HCT116 (cell line): ENCODE measurements around the gene CYP1A1. TPM values are rescaled to one million over a fixed set of nuclear protein-coding genes. Genes with fewer than 3 reads are reported as not detected.

Experiments
- ATAC-seq: fragments of 200-7000 bp; cut with Tn5 transposase; 2 replicates; pipeline ENCODE4 v1.9.1; 2020; ENCODE audit warnings: mild to moderate bottlenecking, moderate library complexity
- BruUV-seq: library from RNA; stranded (reverse); fragments of 400-500 nt; replicated peaks from 2 replicates; lab custom pipeline; 2021; lab: Mats Ljungman, UMichigan
- CTCF ChIA-PET: fragments of 300-600 bp; sonication (Branson Sonifier 250); formaldehyde crosslinking; loops from one replicate; lab custom pipeline; 2021; ENCODE audit warnings: antibody characterized with exemption; lab: Charles Lee
- POLR2A ChIA-PET: fragments of 300-600, 350-600 bp; sonication (Branson Sonifier 250); formaldehyde crosslinking; loops from one replicate; lab custom pipeline; 2021; ENCODE audit warnings: antibody characterized with exemption; lab: Charles Lee
- RAD21 ChIA-PET, 2 experiments: fragments of 300-600 bp; sonication (Branson Sonifier 250); formaldehyde crosslinking; loops; one replicate each; lab custom pipeline; 2023; ENCODE audit warnings: low total read pairs in 2 of 2; ENCODE audit not compliant: uncharacterized antibody in 2 of 2, unreplicated experiment in 2 of 2, low non-redundant PET in 1 of 2; lab: Charles Lee
- DNase-seq: peaks from one replicate; pipeline ENCODE4 v3.0.0-alpha.2; 2010; ENCODE audit warnings: low read depth, low spot score
- H2AFZ ChIP-seq: fragments of 200-600 bp; shearing (Covaris generic), sonication (generic); 2 replicates; pipeline ENCODE4 v1.6.1; 2017; ENCODE audit warnings: low read depth, mixed run types, mixed read lengths, antibody characterized with exemption, low read length; ENCODE audit not compliant: poor library complexity, severe bottlenecking
- H3K27ac ChIP-seq: 2 replicates; pipeline ENCODE4 v1.5.1; 2012; ENCODE audit warnings: low read depth, low read length
- H3K27me3 ChIP-seq: fragments of 200-600 bp; sonication (generic); 2 replicates; pipeline ENCODE4 v1.6.1; 2016; ENCODE audit warnings: mixed run types, low read length, mixed read lengths; ENCODE audit not compliant: insufficient read depth
- H3K36me3 ChIP-seq, 2 experiments: fragments of 200-500 bp in 1 of 2; fragments of 200-600 bp in 1 of 2; sonication (Bioruptor generic) in 1 of 2; sonication (generic) in 1 of 2; 2 replicates each; pipeline versions ENCODE4 v1.5.1 to v1.6.1; 2014 to 2016; ENCODE audit warnings: low read length in 2 of 2, inconsistent platforms in 1 of 2, mixed read lengths in 1 of 2, mixed run types in 1 of 2; ENCODE audit not compliant: insufficient read depth in 2 of 2, control insufficient read depth in 1 of 2
- H3K4me1 ChIP-seq, 2 experiments: fragments of 200-600 bp in 1 of 2; sonication (generic) in 1 of 2; 2 replicates each; pipeline versions ENCODE4 v1.5.1 to v1.6.1; 2012 to 2017; ENCODE audit warnings: low read length in 2 of 2, inconsistent platforms in 1 of 2, mild to moderate bottlenecking in 1 of 2, mixed read lengths in 1 of 2, mixed run types in 1 of 2, moderate library complexity in 1 of 2; ENCODE audit not compliant: insufficient read depth in 2 of 2, control insufficient read depth in 1 of 2
- H3K4me2 ChIP-seq: fragments of 200-600 bp; sonication (generic); 2 replicates; pipeline ENCODE4 v1.6.1; 2017; ENCODE audit warnings: mixed run types, low read length, mixed read lengths
- H3K4me3 ChIP-seq, 2 experiments: fragments of 200-600 bp in 1 of 2; sonication (generic) in 1 of 2; replicated peaks in 1 of 2; 2 replicates each; pipeline ENCODE4 v1.5.1; 2011 to 2016; ENCODE audit warnings: low read length in 2 of 2, control low read depth in 1 of 2, low read depth in 1 of 2, mild to moderate bottlenecking in 1 of 2, mixed read lengths in 1 of 2, mixed run types in 1 of 2
- H3K79me2 ChIP-seq: fragments of 200-600 bp; sonication (generic); 2 replicates; pipeline ENCODE4 v1.6.1; 2017; ENCODE audit warnings: mild to moderate bottlenecking, mixed run types, low read length, moderate library complexity, mixed read lengths; ENCODE audit not compliant: insufficient read depth
- H3K9ac ChIP-seq: fragments of 200-600 bp; sonication (generic); 2 replicates; pipeline ENCODE4 v1.6.1; 2016; ENCODE audit warnings: low read length, mixed read lengths
- H3K9me2 ChIP-seq: fragments of 200-600 bp; sonication (generic), shearing (Covaris generic); 2 replicates; pipeline ENCODE4 v1.6.1; 2017; ENCODE audit warnings: mixed run types, mild to moderate bottlenecking, moderate library complexity; ENCODE audit not compliant: insufficient read depth
- H3K9me3 ChIP-seq, 2 experiments: fragments of 200-500 bp in 1 of 2; fragments of 200-600 bp in 1 of 2; sonication (Bioruptor generic) in 1 of 2; sonication (generic) in 1 of 2; 2 replicates each; pipeline ENCODE4 v1.6.1; 2014 to 2017; ENCODE audit warnings: low read length in 2 of 2, mixed read lengths in 2 of 2, inconsistent platforms in 1 of 2, low read depth in 1 of 2, mild to moderate bottlenecking in 1 of 2, mixed run types in 1 of 2, moderate library complexity in 1 of 2; ENCODE audit not compliant: control insufficient read depth in 1 of 2, insufficient read depth in 1 of 2
- H4K20me1 ChIP-seq: fragments of 200-600 bp; sonication (generic), shearing (Covaris generic); 2 replicates; pipeline ENCODE4 v1.6.1; 2017; ENCODE audit warnings: mixed run types, mild to moderate bottlenecking, moderate library complexity; ENCODE audit not compliant: insufficient read depth
- CBX3 ChIP-seq: IDR thresholded peaks from 2 replicates; pipeline ENCODE4 v1.6.1; 2012; ENCODE audit warnings: low read depth
- CEBPB ChIP-seq: IDR thresholded peaks from 2 replicates; pipeline ENCODE4 v1.6.1; 2012; ENCODE audit warnings: low read depth
- EGR1 ChIP-seq: IDR thresholded peaks from 2 replicates; pipeline ENCODE4 v1.6.1; 2012; ENCODE audit warnings: low read depth
- EZH2phosphoT487 ChIP-seq: fragments of 200-600 bp; IDR thresholded peaks from 2 replicates; pipeline ENCODE4 v1.6.1; 2018; ENCODE audit warnings: antibody characterized with exemption, borderline replicate concordance
- JUND ChIP-seq: IDR thresholded peaks from 2 replicates; pipeline ENCODE4 v1.6.1; 2012
- POLR2A ChIP-seq: IDR thresholded peaks from 2 replicates; pipeline ENCODE4 v1.7.0; 2011; ENCODE audit warnings: borderline replicate concordance; ENCODE audit not compliant: insufficient read depth, insufficient read length; ENCODE audit errors: extremely low read depth
- RAD21 ChIP-seq: IDR thresholded peaks from 2 replicates; pipeline ENCODE4 v1.6.1; 2012; ENCODE audit warnings: low read depth, mild to moderate bottlenecking
- SIN3A ChIP-seq: IDR thresholded peaks from 2 replicates; pipeline ENCODE4 v1.6.1; 2012; ENCODE audit warnings: low read depth
- SP1 ChIP-seq: IDR thresholded peaks from 2 replicates; pipeline ENCODE4 v1.6.1; 2012; ENCODE audit warnings: low read depth
- YY1 ChIP-seq: IDR thresholded peaks from 2 replicates; pipeline ENCODE4 v1.6.1; 2011; ENCODE audit warnings: low read length, low read depth, moderate library complexity, mild to moderate bottlenecking; ENCODE audit not compliant: insufficient replicate concordance; ENCODE audit errors: extremely low read depth
- ZFX ChIP-seq: fragments of 450-650 bp; IDR thresholded peaks from 2 replicates; pipeline ENCODE4 v1.6.1; 2017
- intact Hi-C: fragments of 100-400 bp; cut with micrococcal nuclease; formaldehyde crosslinking; loops from 2 replicates; pipeline ENCODE4 v1.10.0; 2022
- total RNA-seq: library from RNA; stranded (reverse); gene quantifications from one replicate; pipeline ENCODE4 v1.2.1, GENCODE V29; 2021; ENCODE audit not compliant: unreplicated experiment
- TF ChIP-seq, protein P1 (sequence below): IDR thresholded peaks from 2 replicates; pipeline ENCODE4 v1.6.1; 2012
- TF ChIP-seq, protein P2 (sequence below), 3 experiments: fragments of 200-600 bp in 1 of 3; sonication (generic) in 1 of 3; IDR thresholded peaks in 2 of 3; conservative IDR thresholded peaks in 1 of 3; 2 replicates each; pipeline ENCODE4 v1.5.1; 2012 to 2017; ENCODE audit warnings: low read depth in 2 of 3, low read length in 2 of 3, antibody characterized with exemption in 1 of 3, borderline replicate concordance in 1 of 3, control low read depth in 1 of 3, mild to moderate bottlenecking in 1 of 3, mixed read lengths in 1 of 3, mixed run types in 1 of 3, moderate library complexity in 1 of 3; ENCODE audit not compliant: insufficient read depth in 1 of 3
- TF ChIP-seq, protein P3 (sequence below): IDR thresholded peaks from 2 replicates; pipeline ENCODE4 v1.6.1; 2012
- TF ChIP-seq, protein P4 (sequence below): IDR thresholded peaks from 2 replicates; pipeline ENCODE4 v1.6.1; 2011; ENCODE audit warnings: mild to moderate bottlenecking, low read length, moderate library complexity; ENCODE audit not compliant: insufficient replicate concordance; ENCODE audit errors: extremely low read depth

CYP1A1 gene
- total RNA-seq, 1 experiment from 2014 or later = 1.5 TPM

DNA sequence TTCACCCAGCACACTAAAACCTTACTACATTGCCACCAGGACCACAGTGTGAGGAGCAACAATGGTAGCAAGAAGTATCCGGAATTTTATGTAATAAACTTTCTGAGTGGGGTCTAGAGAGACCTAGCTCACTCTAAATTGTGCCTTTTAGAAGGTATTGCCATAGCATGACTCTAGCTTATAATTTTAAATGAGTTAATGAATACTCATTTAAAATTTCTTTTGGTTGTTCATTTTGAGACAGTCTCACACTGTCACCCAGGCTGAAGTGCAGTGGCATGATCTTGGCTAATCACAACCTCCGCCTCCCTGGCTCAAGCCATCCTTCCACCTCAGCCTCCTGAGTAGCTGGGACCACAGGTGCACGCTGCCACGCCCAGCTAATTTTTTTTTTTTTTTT is 55.7 kb downstream of the CYP1A1 start:
- no peak for DNase-seq
- Histone ChIP-seq H3K79me2 (peaks cover 20% of the 10 kb centered on the region), H3K36me3 (peaks cover 12% of the 10 kb centered on the region in 2 experiments; a peak in 3 of 4 replicates), H2AFZ (no peak overlapping the region), H4K20me1 (peaks cover 5% of the 10 kb centered on the region; the same call in 1 of the 2 replicates), H3K9ac (no peak overlapping the region), H3K9me3 (no peaks in the 10 kb centered on the region), H3K9me2 (no peaks in the 10 kb centered on the region), H3K27ac (no peak overlapping the region), H3K4me3 (no peak overlapping the region), H3K27me3 (no peaks in the 10 kb centered on the region), H3K4me1 (no peaks in the 10 kb centered on the region), H3K4me2 (no peak overlapping the region)
- ATAC-seq = no peak
- ChIA-PET RAD21 (no interaction called here), POLR2A (interaction anchor here (0.7 kb wide), 1 partner anchor 79 kb away, joined by 3 read pairs; no protein-coding TSS in a partner anchor), CTCF (no interaction called here)
- intact Hi-C loops = no loop called here
- no TSS peak for BruUV-seq
- TF ChIP-seq, protein P1, sequence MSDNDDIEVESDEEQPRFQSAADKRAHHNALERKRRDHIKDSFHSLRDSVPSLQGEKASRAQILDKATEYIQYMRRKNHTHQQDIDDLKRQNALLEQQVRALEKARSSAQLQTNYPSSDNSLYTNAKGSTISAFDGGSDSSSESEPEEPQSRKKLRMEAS = no peak
- TF ChIP-seq SIN3A (no peak), CBX3 (no peak), EZH2phosphoT487 (no peak), POLR2A (no peak), YY1 (no peak), EGR1 (no peak), SP1 (no peak), ZFX (no peak), CEBPB (no peak), JUND (no peak), RAD21 (no peak)
- TF ChIP-seq, protein P2, sequence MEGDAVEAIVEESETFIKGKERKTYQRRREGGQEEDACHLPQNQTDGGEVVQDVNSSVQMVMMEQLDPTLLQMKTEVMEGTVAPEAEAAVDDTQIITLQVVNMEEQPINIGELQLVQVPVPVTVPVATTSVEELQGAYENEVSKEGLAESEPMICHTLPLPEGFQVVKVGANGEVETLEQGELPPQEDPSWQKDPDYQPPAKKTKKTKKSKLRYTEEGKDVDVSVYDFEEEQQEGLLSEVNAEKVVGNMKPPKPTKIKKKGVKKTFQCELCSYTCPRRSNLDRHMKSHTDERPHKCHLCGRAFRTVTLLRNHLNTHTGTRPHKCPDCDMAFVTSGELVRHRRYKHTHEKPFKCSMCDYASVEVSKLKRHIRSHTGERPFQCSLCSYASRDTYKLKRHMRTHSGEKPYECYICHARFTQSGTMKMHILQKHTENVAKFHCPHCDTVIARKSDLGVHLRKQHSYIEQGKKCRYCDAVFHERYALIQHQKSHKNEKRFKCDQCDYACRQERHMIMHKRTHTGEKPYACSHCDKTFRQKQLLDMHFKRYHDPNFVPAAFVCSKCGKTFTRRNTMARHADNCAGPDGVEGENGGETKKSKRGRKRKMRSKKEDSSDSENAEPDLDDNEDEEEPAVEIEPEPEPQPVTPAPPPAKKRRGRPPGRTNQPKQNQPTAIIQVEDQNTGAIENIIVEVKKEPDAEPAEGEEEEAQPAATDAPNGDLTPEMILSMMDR (IDR thresholded peaks at IDR 0.05 in 2 of 3, conservative IDR thresholded peaks at IDR 0.05 in 1 of 3; ENCODE audit: borderline replicate concordance in 1 of 3, insufficient read depth in 1 of 3, low read depth in 2 of 3, low read length in 2 of 3) = no peak
- TF ChIP-seq, protein P3, sequence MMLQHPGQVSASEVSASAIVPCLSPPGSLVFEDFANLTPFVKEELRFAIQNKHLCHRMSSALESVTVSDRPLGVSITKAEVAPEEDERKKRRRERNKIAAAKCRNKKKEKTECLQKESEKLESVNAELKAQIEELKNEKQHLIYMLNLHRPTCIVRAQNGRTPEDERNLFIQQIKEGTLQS = no peak
- TF ChIP-seq, protein P4, sequence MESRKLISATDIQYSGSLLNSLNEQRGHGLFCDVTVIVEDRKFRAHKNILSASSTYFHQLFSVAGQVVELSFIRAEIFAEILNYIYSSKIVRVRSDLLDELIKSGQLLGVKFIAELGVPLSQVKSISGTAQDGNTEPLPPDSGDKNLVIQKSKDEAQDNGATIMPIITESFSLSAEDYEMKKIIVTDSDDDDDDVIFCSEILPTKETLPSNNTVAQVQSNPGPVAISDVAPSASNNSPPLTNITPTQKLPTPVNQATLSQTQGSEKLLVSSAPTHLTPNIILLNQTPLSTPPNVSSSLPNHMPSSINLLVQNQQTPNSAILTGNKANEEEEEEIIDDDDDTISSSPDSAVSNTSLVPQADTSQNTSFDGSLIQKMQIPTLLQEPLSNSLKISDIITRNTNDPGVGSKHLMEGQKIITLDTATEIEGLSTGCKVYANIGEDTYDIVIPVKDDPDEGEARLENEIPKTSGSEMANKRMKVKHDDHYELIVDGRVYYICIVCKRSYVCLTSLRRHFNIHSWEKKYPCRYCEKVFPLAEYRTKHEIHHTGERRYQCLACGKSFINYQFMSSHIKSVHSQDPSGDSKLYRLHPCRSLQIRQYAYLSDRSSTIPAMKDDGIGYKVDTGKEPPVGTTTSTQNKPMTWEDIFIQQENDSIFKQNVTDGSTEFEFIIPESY = no peak

Other genes with a start within 250 kb of the CYP1A1 start
- gene ARID3B, start 184.3 kb downstream of the CYP1A1 start, total RNA-seq = 8.1 TPM
- gene CLK3, start 109.7 kb downstream of the CYP1A1 start, total RNA-seq = 79.3 TPM
- gene EDC3, start 29.5 kb downstream of the CYP1A1 start, total RNA-seq = 45.1 TPM
- not detected for gene CYP1A2, start 23.3 kb upstream of the CYP1A1 start, total RNA-seq
- 72.2 TPM for gene CSK, start 56.6 kb upstream of the CYP1A1 start, total RNA-seq
- 0.17 TPM for gene LMAN1L, start 87.3 kb upstream of the CYP1A1 start, total RNA-seq
- not detected for gene CPLX3, start 101.1 kb upstream of the CYP1A1 start, total RNA-seq
- gene ULK3, start 117.6 kb upstream of the CYP1A1 start, total RNA-seq = 48.4 TPM
- 55.8 TPM for gene SCAMP2, start 147.8 kb upstream of the CYP1A1 start, total RNA-seq
- gene MPI, start 164.5 kb upstream of the CYP1A1 start, total RNA-seq = 49.7 TPM
- 64.3 TPM for gene FAM219B, start 181.3 kb upstream of the CYP1A1 start, total RNA-seq
- 307 TPM for gene COX5A, start 212.5 kb upstream of the CYP1A1 start, total RNA-seq
- 5.9 TPM for gene RPP25, start 231.2 kb upstream of the CYP1A1 start, total RNA-seq